HEK293 (cell line): ENCODE results near the gene TSPOAP1.

Experiments
- KLF9 ChIP-seq: fragments of 450-650 bp; formaldehyde crosslinking; IDR thresholded peaks from 2 replicates; pipeline ENCODE4 v1.5.1; 2016; ENCODE audit warnings: missing biosample characterization, missing genetic modification characterization, low read depth
- YY1 ChIP-seq: fragments of 450-650 bp; formaldehyde crosslinking; IDR thresholded peaks from 2 replicates; pipeline ENCODE4 v1.5.1; 2018; ENCODE audit warnings: missing biosample characterization, missing genetic modification characterization
- ZNF302 ChIP-seq: fragments of 450-650 bp; formaldehyde crosslinking; IDR thresholded peaks from 2 replicates; pipeline ENCODE4 v1.5.1; 2016; ENCODE audit warnings: missing biosample characterization, missing genetic modification characterization, low read depth
- TF ChIP-seq, protein P1 (sequence below): fragments of 450-650 bp; formaldehyde crosslinking; IDR thresholded peaks from 2 replicates; pipeline ENCODE4 v1.5.1; 2016; ENCODE audit warnings: missing biosample characterization, missing genetic modification characterization

DNA sequence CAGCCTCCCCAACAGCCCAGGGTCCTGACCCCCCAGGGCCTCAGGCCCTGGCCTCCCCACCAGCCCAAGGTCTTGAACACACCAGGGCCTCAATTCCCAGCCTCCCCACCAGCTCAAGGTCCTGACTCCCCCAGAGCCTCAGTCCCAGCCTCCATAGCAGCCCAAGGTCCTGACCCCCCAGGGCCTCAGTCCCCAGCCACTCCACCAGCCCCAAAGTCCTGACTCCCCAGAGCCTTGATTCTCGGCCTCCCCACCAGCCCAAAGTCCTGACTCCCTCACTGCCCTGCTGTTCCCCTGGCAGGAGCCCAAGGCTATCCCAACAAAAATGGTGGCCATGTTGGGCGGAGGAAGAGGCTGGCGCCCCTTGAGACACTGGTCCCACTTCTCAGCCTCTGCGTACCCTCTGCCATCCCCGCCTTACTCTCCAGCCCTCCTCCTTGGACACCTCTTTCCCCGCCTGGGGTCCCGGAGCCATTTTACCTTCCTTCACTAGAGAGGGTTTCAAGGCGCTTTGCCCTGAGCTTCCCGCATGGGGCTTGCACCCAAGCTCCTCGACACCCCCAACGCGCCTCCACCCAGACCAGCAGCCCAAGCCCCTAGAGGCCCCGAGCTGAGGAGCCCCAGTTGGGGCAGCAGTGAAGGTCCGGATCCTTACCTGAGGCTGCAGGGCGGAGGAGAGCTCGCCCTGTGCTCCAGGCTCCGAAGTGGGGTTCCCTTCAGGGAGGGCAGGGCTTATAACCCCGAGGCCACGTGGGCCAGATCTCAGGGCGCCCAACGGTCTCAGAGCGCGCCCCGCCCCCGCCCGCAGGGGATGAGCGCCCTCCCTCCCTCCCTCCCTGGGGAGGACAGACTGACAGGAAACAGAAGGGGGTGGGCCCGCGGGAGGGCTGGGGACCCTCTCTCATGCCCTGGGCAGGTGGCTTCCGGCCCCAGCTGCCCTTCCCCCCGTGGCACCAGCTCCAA lies 3.5 kb upstream of the TSPOAP1 start:
- TF ChIP-seq, protein P1, sequence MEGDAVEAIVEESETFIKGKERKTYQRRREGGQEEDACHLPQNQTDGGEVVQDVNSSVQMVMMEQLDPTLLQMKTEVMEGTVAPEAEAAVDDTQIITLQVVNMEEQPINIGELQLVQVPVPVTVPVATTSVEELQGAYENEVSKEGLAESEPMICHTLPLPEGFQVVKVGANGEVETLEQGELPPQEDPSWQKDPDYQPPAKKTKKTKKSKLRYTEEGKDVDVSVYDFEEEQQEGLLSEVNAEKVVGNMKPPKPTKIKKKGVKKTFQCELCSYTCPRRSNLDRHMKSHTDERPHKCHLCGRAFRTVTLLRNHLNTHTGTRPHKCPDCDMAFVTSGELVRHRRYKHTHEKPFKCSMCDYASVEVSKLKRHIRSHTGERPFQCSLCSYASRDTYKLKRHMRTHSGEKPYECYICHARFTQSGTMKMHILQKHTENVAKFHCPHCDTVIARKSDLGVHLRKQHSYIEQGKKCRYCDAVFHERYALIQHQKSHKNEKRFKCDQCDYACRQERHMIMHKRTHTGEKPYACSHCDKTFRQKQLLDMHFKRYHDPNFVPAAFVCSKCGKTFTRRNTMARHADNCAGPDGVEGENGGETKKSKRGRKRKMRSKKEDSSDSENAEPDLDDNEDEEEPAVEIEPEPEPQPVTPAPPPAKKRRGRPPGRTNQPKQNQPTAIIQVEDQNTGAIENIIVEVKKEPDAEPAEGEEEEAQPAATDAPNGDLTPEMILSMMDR (tag by site-specific recombination): no peak
- no peak for TF ChIP-seq YY1 (tag by site-specific recombination)
- no peak for TF ChIP-seq KLF9 (tag by site-specific recombination)
- TF ChIP-seq ZNF302 (tag by site-specific recombination): no peak
